HEK293 (cell line): Measurements from ENCODE around the gene INVS.

ENCODE experiments used
- CTCF ChIA-PET: fragments of 350-600 bp; formaldehyde crosslinking; extraction: SDS; loops from one replicate; lab custom pipeline; 2021; ENCODE audit warnings: antibody characterized with exemption; lab: Yijun Ruan, JAX
- POLR2A ChIA-PET: fragments of 300-600 bp; formaldehyde crosslinking; extraction: SDS; loops from one replicate; lab custom pipeline; 2020; ENCODE audit warnings: antibody characterized with exemption, inconsistent platforms; lab: Yijun Ruan, JAX
- H3K27ac ChIP-seq: fragments of 200-500 bp; sonication (Bioruptor generic); 2 replicates; pipeline ENCODE4 v1.5.1; 2014; ENCODE audit warnings: low read depth, low read length, control low read depth, inconsistent platforms; ENCODE audit errors: extremely low read depth
- H3K36me3 ChIP-seq, 2 experiments: fragments of 200-500 bp in 1 of 2; sonication (Bioruptor generic) in 1 of 2; 1 replicate in 1 of 2; 2 replicates in 1 of 2; pipeline ENCODE4 v1.5.1; 2014 to 2017; ENCODE audit warnings: inconsistent platforms in 2 of 2, low read length in 2 of 2; ENCODE audit not compliant: control insufficient read depth in 2 of 2, insufficient read depth in 1 of 2
- H3K4me1 ChIP-seq: fragments of 200-500 bp; sonication (Bioruptor generic); 2 replicates; pipeline ENCODE4 v1.5.1; 2014; ENCODE audit warnings: mild to moderate bottlenecking, low read length, inconsistent platforms; ENCODE audit not compliant: control insufficient read depth, insufficient read depth
- H3K4me3 ChIP-seq: 2 replicates; pipeline ENCODE4 v1.5.1; 2011; ENCODE audit warnings: low read depth, mild to moderate bottlenecking, control low read depth, low read length, moderate library complexity
- H3K9me3 ChIP-seq: fragments of 200-500 bp; sonication (Bioruptor generic); 2 replicates; pipeline ENCODE4 v1.5.1; 2014; ENCODE audit warnings: low read depth, low read length, inconsistent platforms; ENCODE audit not compliant: control insufficient read depth, insufficient read depth
- FEZF1 ChIP-seq: fragments of 450-650 bp; formaldehyde crosslinking; IDR thresholded peaks from 2 replicates; pipeline ENCODE4 v1.5.1; 2016; ENCODE audit warnings: missing biosample characterization, missing genetic modification characterization
- GLIS2 ChIP-seq: fragments of 450-650 bp; formaldehyde crosslinking; IDR thresholded peaks from 2 replicates; pipeline ENCODE4 v1.5.1; 2016; ENCODE audit warnings: missing biosample characterization, missing genetic modification characterization
- HOXA7 ChIP-seq: sonication (generic); formaldehyde crosslinking; IDR thresholded peaks from 2 replicates; pipeline ENCODE4 v1.8.1; 2022; ENCODE audit warnings: missing genetic modification reagents, borderline replicate concordance
- KLF9 ChIP-seq: fragments of 450-650 bp; formaldehyde crosslinking; IDR thresholded peaks from 2 replicates; pipeline ENCODE4 v1.5.1; 2016; ENCODE audit warnings: missing biosample characterization, missing genetic modification characterization, low read depth
- SETDB1 ChIP-seq: IDR thresholded peaks from one replicate; pipeline ENCODE4 v1.6.1; 2017; ENCODE audit warnings: mild to moderate bottlenecking, low read length, moderate library complexity, mixed read lengths; ENCODE audit not compliant: insufficient read length
- ZBTB1 ChIP-seq: fragments of 450-650 bp; formaldehyde crosslinking; IDR thresholded peaks from 2 replicates; pipeline ENCODE4 v1.5.1; 2016; ENCODE audit warnings: missing biosample characterization, missing genetic modification characterization
- ZNF138 ChIP-seq: fragments of 450-650 bp; formaldehyde crosslinking; IDR thresholded peaks from 2 replicates; pipeline ENCODE4 v1.5.1; 2016; ENCODE audit warnings: missing biosample characterization, missing genetic modification characterization, borderline replicate concordance
- ZNF155 ChIP-seq: fragments of 450-650 bp; formaldehyde crosslinking; IDR thresholded peaks from 2 replicates; pipeline ENCODE4 v1.5.1; 2016; ENCODE audit warnings: missing biosample characterization, missing genetic modification characterization
- ZNF391 ChIP-seq: fragments of 450-650 bp; formaldehyde crosslinking; IDR thresholded peaks from 2 replicates; pipeline ENCODE4 v1.5.1; 2016; ENCODE audit warnings: low read depth, missing biosample characterization, missing genetic modification characterization, borderline replicate concordance
- ZNF510 ChIP-seq: fragments of 450-650 bp; formaldehyde crosslinking; IDR thresholded peaks from 2 replicates; pipeline ENCODE4 v1.5.1; 2018; ENCODE audit warnings: mild to moderate bottlenecking, missing genetic modification characterization, missing biosample characterization; ENCODE audit not compliant: insufficient replicate concordance
- ZNF549 ChIP-seq: fragments of 450-650 bp; IDR thresholded peaks from 2 replicates; pipeline ENCODE4 v1.5.1; 2018; ENCODE audit warnings: missing biosample characterization, missing genetic modification characterization, mild to moderate bottlenecking, inconsistent platforms, moderate library complexity
- ZNF600 ChIP-seq: fragments of 450-650 bp; formaldehyde crosslinking; IDR thresholded peaks from 2 replicates; pipeline ENCODE4 v1.5.1; 2016; ENCODE audit warnings: missing biosample characterization, missing genetic modification characterization
- ZNF664 ChIP-seq: fragments of 450-650 bp; formaldehyde crosslinking; IDR thresholded peaks from 2 replicates; pipeline ENCODE4 v1.5.1; 2016; ENCODE audit warnings: missing biosample characterization, missing genetic modification characterization
- ZNF843 ChIP-seq: fragments of 450-650 bp; formaldehyde crosslinking; IDR thresholded peaks from 2 replicates; pipeline ENCODE4 v1.5.1; 2016; ENCODE audit warnings: missing biosample characterization, missing genetic modification characterization
- ZSCAN23 ChIP-seq: fragments of 450-650 bp; formaldehyde crosslinking; IDR thresholded peaks from 2 replicates; pipeline ENCODE4 v1.5.1; 2016; ENCODE audit warnings: missing biosample characterization, missing genetic modification characterization
- TF ChIP-seq, protein P1 (sequence below): fragments of 450-650 bp; formaldehyde crosslinking; IDR thresholded peaks from 2 replicates; pipeline ENCODE4 v1.5.1; 2016; ENCODE audit warnings: missing biosample characterization, missing genetic modification characterization
- TF ChIP-seq, protein P2 (sequence below): fragments of 450-650 bp; formaldehyde crosslinking; conservative IDR thresholded peaks from 2 replicates; pipeline ENCODE4 v1.5.1; 2016; ENCODE audit warnings: low read depth, missing biosample characterization, missing genetic modification characterization

Gene INVS

DNA sequence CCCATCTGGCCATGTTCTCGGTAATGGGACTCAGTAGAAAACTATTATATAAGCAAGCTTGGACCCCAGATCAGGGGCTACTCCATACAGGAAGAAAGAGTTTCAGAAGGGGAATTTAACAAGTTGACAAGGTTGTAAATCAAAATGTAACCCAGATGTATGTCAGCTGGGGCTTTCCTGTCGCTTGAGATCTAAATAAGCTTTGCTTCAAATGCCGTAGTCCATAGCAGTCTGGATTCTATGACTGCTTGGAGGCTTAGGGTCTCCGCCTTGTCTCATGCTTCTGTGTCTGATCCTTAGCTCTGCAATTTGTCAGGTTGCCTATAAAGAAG, 183.3 kb downstream of the INVS start (continued):
- TF ChIP-seq, protein P1, sequence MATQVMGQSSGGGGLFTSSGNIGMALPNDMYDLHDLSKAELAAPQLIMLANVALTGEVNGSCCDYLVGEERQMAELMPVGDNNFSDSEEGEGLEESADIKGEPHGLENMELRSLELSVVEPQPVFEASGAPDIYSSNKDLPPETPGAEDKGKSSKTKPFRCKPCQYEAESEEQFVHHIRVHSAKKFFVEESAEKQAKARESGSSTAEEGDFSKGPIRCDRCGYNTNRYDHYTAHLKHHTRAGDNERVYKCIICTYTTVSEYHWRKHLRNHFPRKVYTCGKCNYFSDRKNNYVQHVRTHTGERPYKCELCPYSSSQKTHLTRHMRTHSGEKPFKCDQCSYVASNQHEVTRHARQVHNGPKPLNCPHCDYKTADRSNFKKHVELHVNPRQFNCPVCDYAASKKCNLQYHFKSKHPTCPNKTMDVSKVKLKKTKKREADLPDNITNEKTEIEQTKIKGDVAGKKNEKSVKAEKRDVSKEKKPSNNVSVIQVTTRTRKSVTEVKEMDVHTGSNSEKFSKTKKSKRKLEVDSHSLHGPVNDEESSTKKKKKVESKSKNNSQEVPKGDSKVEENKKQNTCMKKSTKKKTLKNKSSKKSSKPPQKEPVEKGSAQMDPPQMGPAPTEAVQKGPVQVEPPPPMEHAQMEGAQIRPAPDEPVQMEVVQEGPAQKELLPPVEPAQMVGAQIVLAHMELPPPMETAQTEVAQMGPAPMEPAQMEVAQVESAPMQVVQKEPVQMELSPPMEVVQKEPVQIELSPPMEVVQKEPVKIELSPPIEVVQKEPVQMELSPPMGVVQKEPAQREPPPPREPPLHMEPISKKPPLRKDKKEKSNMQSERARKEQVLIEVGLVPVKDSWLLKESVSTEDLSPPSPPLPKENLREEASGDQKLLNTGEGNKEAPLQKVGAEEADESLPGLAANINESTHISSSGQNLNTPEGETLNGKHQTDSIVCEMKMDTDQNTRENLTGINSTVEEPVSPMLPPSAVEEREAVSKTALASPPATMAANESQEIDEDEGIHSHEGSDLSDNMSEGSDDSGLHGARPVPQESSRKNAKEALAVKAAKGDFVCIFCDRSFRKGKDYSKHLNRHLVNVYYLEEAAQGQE: no peak
- no peak for TF ChIP-seq ZNF843

DNA sequence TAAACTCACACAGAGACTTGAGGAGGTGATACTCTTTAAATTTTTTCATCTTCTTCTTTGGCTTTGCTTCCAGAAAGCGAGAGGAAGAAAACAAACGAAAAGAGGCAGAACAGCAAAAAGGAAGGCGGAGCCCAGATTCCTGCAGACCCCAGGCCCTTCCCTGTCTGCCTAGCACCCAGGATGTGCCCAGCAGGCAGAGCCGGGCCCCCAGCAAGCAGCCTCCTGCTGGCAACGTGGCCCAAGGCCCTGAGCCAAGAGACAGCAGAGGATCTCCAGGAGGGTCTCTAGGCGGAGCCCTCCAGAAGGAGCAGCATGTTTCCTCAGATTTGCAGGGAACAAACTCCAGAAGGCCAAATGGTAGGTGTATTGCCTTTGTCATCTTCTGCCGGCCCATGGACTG, 185.2 kb downstream of the INVS start:
- no peaks in the 10 kb centered on the region for H3K4me1 ChIP-seq
- TF ChIP-seq ZBTB1 (tag by site-specific recombination): no peak
- no peak for TF ChIP-seq ZNF138 (tag by site-specific recombination)
- TF ChIP-seq, protein P2, sequence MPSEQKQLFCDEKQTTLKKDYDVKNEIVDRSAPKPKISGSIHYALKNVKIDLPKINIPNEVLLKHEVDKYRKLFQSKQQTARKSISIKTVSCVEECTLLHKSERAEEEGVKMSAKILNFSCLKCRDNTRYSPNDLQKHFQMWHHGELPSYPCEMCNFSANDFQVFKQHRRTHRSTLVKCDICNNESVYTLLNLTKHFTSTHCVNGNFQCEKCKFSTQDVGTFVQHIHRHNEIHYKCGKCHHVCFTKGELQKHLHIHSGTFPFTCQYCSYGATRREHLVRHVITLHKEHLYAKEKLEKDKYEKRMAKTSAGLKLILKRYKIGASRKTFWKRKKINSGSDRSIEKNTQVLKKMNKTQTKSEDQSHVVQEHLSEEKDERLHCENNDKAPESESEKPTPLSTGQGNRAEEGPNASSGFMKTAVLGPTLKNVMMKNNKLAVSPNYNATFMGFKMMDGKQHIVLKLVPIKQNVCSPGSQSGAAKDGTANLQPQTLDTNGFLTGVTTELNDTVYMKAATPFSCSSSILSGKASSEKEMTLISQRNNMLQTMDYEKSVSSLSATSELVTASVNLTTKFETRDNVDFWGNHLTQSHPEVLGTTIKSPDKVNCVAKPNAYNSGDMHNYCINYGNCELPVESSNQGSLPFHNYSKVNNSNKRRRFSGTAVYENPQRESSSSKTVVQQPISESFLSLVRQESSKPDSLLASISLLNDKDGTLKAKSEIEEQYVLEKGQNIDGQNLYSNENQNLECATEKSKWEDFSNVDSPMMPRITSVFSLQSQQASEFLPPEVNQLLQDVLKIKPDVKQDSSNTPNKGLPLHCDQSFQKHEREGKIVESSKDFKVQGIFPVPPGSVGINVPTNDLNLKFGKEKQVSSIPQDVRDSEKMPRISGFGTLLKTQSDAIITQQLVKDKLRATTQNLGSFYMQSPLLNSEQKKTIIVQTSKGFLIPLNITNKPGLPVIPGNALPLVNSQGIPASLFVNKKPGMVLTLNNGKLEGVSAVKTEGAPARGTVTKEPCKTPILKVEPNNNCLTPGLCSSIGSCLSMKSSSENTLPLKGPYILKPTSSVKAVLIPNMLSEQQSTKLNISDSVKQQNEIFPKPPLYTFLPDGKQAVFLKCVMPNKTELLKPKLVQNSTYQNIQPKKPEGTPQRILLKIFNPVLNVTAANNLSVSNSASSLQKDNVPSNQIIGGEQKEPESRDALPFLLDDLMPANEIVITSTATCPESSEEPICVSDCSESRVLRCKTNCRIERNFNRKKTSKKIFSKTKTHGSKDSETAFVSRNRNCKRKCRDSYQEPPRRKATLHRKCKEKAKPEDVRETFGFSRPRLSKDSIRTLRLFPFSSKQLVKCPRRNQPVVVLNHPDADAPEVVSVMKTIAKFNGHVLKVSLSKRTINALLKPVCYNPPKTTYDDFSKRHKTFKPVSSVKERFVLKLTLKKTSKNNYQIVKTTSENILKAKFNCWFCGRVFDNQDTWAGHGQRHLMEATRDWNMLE (tag by site-specific recombination): no peak
- no peak for TF ChIP-seq ZNF391
- no peak for TF ChIP-seq ZSCAN23 (tag by site-specific recombination)
- TF ChIP-seq GLIS2: no peak
- TF ChIP-seq KLF9 (tag by site-specific recombination): no peak
- no peak for TF ChIP-seq ZNF664 (tag by site-specific recombination)
- no peak for TF ChIP-seq FEZF1 (tag by site-specific recombination)
- TF ChIP-seq ZNF600 (tag by site-specific recombination): no peak
- no peak for TF ChIP-seq HOXA7
- no peak for TF ChIP-seq ZNF510 (tag by site-specific recombination)
- H3K36me3 ChIP-seq: peaks cover 0 to 59% of the 10 kb centered on the region in 2 experiments; a peak in 2 of 3 replicates
- H3K9me3 ChIP-seq: no peaks in the 10 kb centered on the region
- CTCF ChIA-PET: no interaction called here
- H3K27ac ChIP-seq: no peak overlapping the region
- POLR2A ChIA-PET: no interaction called here
- H3K4me3 ChIP-seq: no peak overlapping the region

DNA sequence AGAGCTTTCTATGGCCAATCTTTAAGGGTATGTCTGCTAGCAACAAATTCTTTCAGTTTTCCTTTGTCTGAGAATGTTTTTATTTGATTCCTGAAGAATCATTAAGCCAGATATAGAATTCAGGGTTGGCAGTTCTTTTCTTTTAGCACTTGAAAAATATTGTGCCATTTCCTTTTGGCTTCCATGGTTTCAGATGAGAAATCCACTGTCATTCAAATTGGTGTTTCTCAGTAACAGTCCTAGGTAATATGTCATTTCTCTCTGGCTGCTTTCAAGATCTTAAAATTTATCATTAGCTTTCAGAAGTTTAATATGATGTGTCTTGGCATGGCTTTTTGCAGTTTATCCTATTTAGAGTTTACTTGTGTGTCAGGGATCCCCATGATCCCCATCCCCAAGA, 186.0 kb downstream of the INVS start:
- TF ChIP-seq ZNF549 (tag by site-specific recombination) (0 out of 2 replicates have a peak, but pooled peaks have one; percentile 18), ZNF155 (no peak), SETDB1 (peak; percentile 36)
- POLR2A ChIA-PET: no interaction called here
- H3K27ac ChIP-seq: no peak overlapping the region
- H3K4me1 ChIP-seq: no peaks in the 10 kb centered on the region
- H3K9me3 ChIP-seq: no peaks in the 10 kb centered on the region
- peaks cover 4 to 61% of the 10 kb centered on the region in 2 experiments for H3K36me3 ChIP-seq
- H3K4me3 ChIP-seq: no peak overlapping the region
- CTCF ChIA-PET: interaction anchor here (0.7 kb wide), 1 partner anchor 1047 kb away, joined by 3 read pairs; no protein-coding TSS in a partner anchor
